Activated CD8-positive, alpha-beta memory T cell treated with anti-CD3 and anti-CD28 coated beads for 1 hour (primary cell): Measurements from ENCODE around the gene DLGAP1.

Source experiments
- DNase-seq, 2 donors: peaks; one replicate each; pipeline ENCODE4 v3.0.0-alpha.2; 2020; ENCODE audit warnings: low read depth in 1 of 2; ENCODE audit errors: extremely low read depth in 1 of 2

DLGAP1 gene

GRCh38 chr18:4245456-4245855 is 209.7 kb downstream of the DLGAP1 start:
- no peak for DNase-seq

- no peak for DNase-seq
Observed at GRCh38 chr18:4242431-4243161, 212.5 kb downstream of the DLGAP1 start.

DNA sequence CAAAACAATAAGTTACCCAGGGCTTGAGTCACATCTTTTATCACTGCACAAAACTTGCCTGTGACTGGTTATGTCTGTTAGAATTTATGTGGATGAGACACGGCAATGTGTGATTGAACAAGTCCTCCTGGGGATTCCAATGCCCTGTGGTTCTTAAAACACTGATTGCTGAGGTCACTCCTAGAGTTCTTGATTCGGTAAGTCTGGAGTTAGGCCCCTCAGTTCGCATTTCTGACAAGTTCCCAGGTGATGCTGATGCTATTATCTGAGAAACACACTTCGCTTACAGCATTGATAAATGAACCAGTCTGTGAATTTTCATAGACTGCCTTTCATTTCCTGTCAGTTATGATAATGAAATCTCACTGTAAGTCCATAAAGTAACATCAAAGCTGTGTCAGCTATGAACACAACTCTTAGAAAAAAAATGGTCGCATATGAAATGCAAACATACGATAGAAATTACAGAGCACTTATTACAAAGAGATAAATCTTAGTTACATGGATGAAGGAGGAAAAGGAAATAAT is 214.0 kb downstream of the DLGAP1 start:
- DNase-seq: no peak

DNA sequence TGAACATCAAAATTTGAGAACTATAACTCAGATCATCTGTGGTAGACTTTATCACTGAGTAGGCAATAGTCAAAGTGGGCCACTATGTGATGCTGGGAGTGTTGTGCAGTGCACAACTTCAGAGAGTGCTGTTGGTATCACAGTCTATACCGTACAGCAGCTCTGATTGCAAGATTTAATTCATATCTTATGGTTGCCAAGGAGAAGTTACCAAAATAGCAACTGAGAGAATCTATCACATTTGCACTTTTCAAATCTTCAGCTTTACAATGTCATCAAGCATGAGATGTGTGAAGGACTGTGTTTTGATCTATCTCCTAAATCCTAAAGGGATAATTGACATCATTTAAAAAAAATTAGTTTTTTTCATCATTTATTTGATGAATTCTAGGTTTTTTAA is 216.1 kb downstream of the DLGAP1 start:
- DNase-seq: no peak

DNA sequence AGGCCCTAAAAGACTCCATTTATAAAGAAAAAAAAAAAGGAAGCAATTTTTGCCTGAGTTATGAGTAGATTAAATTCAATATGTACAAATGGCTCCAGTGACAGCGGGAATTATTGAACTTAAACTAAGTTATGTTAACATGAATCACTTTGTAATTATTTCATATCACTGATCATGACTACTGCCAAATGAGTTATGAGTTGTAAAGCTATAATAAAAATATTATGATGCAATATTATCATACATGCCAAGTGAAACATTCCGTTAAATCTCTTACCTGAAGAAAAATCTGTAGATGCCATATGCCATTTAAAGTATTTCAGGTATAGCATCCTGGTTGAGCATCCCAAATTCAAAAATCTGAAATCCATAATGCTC is 217.5 kb downstream of the DLGAP1 start:
- DNase-seq: no peak

DNA sequence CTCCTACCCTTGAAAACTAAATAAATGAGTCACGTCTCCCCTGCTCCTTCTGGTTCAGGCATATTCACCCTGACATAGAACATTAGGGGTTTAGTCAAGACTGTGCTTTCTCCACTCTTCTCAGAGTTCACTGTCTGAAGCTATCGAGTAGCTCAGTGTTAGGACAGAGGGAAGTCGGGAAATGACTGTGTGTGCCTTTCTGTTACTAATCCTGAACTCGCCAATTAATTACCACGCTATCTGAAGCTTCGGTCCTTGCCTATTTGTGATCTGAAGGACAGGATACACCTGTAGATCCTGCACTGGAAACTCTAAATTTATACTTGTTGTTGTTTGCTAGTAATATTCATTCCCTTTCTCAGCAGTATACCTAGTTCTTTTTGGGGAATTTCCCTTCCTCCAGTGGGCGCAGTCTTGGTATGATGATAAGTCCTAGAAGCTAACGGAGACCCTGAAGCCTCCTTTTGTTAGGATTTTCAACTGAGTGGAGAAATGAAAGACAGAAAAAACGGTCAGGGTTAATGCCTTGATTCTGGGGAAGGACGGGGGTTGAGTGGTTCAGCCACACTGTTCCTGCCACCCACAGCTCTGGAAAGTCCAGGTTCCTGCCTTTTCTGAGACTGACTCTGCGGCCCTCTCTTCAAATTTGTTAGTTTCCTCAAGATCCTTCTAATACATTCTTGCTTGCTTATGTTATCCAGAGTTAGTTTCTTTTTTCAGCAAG is 218.0 kb downstream of the DLGAP1 start:
- DNase-seq: no peak

DNA sequence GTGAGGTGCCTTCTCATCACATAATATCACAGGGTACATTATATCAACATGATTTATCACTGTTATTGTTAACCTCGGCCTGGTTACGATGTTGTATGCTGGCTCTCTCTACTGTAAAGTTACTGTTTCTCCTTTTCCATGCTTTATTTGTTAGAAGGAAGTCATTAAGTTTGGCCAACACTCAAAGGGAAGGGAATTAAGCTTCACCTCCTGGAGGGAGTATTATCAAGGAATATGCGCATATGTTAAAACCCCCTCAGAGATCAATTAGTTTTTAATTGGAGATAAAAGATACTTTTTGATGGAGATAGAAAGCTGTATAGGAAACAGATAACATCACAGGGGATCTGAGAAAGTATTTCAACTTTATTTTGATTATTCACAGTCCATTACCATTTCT is 221.6 kb downstream of the DLGAP1 start:
- no peak for DNase-seq

DNA sequence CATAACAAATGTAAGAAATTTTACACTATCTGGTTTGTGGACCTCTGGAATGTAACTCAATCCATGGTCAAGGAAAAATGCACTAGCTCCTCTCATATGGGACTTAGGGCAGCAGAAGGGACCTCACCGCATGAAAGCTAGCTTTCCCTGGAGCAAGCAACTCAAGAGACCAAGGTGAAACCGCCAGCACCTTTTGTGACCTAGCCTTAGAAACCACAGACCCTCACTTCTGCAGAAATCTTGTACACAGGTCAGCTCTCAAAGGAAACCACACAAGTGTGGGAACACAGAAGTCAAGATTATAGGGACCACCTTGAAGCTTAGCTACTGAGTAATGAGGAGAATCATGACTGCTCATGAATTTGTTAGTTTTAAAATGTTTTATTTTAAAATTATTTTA is 222.5 kb downstream of the DLGAP1 start:
- no peak for DNase-seq

GRCh38 chr18:4231260-4231659 is 223.8 kb downstream of the DLGAP1 start:
- no peak for DNase-seq

DNA sequence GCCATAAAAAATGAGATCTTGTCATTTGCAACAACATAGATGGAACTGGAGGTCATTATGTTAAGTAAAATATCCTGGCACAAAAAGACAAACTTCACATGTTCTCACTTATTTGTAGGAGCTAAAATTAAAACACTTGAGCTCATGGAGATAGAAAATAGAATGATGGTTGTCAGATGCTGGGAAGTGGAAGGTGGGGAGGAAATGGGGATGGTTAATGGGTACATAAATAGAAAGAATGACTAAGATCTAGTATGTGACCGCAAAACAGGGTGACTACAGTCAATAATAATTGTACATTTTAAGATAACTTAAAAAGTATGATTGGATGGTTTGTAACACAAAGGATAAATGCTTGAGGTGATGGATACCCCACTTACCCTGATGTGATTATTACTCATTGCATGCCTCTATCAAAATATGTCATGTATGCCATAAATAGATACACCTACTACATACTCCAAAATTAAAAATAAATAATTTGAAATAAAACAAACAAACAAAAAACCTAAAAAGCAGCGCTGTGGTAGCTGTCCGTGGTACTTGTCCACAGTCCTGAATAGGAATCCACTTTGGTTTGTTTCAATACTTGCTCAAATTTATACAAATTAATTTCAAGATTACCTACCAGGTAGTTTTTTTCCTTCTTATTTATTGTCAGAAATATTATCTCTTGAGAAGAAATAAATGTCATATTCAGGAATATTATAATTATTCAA is 224.5 kb downstream of the DLGAP1 start:
- no peak for DNase-seq

DNA sequence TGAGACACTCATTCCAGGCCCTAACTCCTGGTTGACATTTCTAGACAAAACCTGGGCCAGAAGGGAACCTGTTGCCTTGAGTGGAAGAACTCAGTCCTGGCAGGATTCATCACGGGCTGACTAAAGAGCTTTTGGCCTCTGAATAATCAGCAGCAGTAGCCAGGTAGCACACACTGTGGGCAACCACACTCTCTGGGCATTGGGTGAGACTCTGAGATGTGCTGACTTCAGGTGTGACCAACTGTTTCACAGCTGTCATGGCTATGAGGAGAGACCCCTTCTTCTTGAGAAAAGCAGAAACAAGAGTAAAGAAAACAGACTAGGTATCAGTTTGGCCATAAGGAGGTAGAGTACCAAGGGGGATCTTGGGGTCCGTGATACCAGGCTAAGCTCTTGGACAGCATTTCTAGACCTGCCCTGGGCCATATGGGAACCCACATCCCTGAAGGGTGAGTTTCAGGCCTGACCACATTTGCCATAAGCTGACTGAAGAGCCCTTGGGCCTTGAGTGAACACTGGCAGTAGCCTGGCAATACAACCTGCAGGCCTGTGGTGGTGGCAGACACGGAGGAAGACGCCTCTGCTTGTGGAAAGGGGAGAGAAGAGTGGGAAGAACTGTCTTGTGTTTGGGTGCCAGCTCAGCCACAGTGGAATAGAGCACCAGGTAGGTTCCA is 230.9 kb downstream of the DLGAP1 start:
- no peak for DNase-seq

DNA sequence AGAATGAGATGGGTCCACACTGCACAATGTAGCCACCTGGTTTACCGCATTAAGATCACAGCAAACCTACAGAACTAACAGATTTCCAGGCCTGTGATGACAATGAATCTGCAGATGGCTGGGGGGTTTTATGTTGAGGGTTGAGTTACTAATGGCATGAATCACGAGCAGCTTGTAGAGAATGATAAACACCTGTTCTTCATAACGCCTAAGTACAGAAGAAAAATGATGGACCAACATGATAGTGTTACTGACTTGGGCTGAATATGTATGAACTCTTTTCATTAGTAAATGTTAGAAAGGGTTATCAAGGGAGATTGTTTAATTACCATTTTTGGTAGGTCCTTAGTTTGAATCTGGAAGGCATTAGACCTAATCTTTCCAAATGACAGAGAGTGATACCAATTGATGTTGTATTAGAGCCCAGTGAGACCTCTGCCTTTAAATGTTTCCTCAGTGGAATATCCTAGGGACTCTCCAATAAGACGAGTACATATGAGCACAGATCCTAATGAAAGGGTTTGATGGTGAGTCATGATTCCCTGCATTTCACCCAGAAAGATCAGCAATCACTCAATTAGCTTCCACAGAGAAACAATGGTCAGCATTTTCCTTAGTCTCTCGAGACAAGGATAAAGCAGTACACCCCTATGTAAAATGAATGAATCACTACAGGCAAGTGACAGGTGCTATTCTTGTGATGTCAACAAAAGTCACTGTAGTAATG is 243.8 kb downstream of the DLGAP1 start:
- no peak for DNase-seq

DNA sequence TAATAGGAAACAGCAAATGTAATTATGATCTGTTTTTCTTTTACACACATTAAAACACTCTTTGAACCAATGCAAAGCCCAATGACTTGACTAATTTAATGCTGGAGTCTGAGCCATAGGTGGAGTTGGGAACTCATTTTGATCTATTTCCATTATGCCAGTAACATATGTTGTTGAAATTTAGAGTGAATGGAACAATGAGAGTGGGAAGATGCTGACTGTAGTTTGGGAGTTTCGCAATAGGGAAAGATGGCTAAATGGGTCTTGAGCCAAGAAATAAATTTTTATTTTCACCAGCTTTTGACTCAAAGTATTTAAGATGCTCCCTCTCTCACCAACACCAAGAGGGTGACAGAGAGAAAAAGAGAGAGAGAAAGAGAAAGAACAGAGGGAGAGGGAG is 246.7 kb downstream of the DLGAP1 start:
- no peak for DNase-seq

DNA sequence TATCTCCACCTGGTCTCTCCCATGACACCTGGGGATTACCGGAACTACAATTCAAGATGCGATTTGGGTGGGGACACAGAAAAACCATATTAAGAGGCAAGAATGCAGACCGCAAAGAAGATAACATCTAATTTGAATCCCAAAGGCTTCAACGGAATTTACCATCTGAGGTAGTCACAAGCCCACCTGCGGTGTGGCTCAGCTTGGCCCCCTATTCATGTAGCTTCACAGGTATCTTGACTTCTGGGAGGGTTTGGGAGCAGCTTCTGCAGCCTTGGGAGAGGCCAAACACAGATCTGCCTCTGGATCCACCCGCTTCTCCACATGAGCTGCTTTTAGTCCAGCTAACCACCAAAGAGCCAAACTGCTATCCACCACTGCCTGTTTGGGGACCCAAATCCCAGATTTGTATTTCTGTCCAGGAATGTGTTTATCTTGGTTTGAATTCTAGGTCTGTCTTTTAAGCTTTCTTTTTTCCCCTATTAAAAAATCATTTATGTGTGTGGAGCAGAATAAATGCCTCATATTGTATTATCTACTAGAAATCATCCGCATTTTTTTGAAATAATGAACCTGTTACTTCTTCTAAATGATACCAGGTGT is 247.6 kb downstream of the DLGAP1 start:
- no peak for DNase-seq

DNA sequence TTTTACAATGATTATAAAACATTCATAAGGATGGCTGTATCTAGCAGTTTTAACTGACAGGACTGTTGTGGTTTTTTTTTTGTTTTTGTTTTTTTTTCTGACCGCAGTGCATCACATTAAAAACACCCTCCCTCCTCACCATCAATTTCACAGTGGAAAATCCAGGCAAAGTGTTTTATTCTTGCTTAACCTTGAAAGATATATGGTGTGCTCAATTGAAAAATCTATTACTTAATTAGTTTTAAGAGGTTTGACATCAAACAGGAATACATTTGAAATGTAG is 250.7 kb downstream of the DLGAP1 start:
- no peak for DNase-seq

GRCh38 chr18:4203568-4204437 is 251.3 kb downstream of the DLGAP1 start:
- no peak for DNase-seq

- DNase-seq: no peak
Observed at GRCh38 chr18:4200399-4200798, 254.7 kb downstream of the DLGAP1 start.

GRCh38 chr18:4198956-4199355 is 256.2 kb downstream of the DLGAP1 start:
- DNase-seq: no peak

GRCh38 chr18:4196351-4196750 is 258.8 kb downstream of the DLGAP1 start:
- DNase-seq: no peak
